ENCODE results near the gene PIWIL1.

GRCh38 chr12:130334399-130334798 is 3.3 kb upstream of the PIWIL1 start:
- no peak for TF ChIP-seq POLR2A (IDR thresholded peaks at IDR 0.05; ENCODE audit: low read depth, low read length)
- TF ChIP-seq CTCF (conservative IDR thresholded peaks at IDR 0.05; ENCODE audit: low read depth, low read length): no peak
- TF ChIP-seq MXI1 (IDR thresholded peaks at IDR 0.05; ENCODE audit: borderline replicate concordance, low read depth, low read length): no peak
- no peak for TF ChIP-seq BHLHE40 (IDR thresholded peaks at IDR 0.05; ENCODE audit: low read depth, low read length)
- no peak for TF ChIP-seq SMC3 (IDR thresholded peaks at IDR 0.05; ENCODE audit: low read depth, low read length)
- TF ChIP-seq RAD21 (IDR thresholded peaks at IDR 0.05; ENCODE audit: low read length): no peak
- TF ChIP-seq NFE2L2 (IDR thresholded peaks at IDR 0.05; ENCODE audit: low read depth, low read length): no peak
- no peak for TF ChIP-seq RFX5 (IDR thresholded peaks at IDR 0.05; ENCODE audit: low read depth, low read length)
- peak; percentile 60; the same call in 1 of the 2 replicates for TF ChIP-seq CEBPB (IDR thresholded peaks at IDR 0.05; ENCODE audit: low read depth, low read length)
- no peak for TF ChIP-seq RCOR1 (IDR thresholded peaks at IDR 0.05; ENCODE audit: insufficient replicate concordance, low read length)
- no peak for TF ChIP-seq USF2 (IDR thresholded peaks at IDR 0.05; ENCODE audit: low read depth, low read length)
- TF ChIP-seq CHD1 (IDR thresholded peaks at IDR 0.05; ENCODE audit: low read depth, low read length): no peak

Measured in IMR-90 (cell line).